Epithelial cell of proximal tubule (primary cell): ENCODE data around the gene HRH2. TPM values are rescaled to one million over a fixed set of nuclear protein-coding genes. Genes with fewer than 3 reads are reported as not detected.

Experiments used
- DNase-seq: peaks from one replicate; pipeline ENCODE4 v3.0.0-alpha.2; 2011; ENCODE audit warnings: low read depth
- H3K4me3 ChIP-seq: 2 replicates; pipeline ENCODE4 v1.5.1; 2011; ENCODE audit warnings: low read depth, mild to moderate bottlenecking, low read length
- CTCF ChIP-seq: conservative IDR thresholded peaks from 2 replicates; pipeline ENCODE4 v1.5.1; 2012; ENCODE audit warnings: low read depth, mild to moderate bottlenecking, low read length
- total RNA-seq: library from RNA; depleted of rRNA; stranded (reverse); fragments of >200 nt; gene quantifications from 2 replicates; pipeline ENCODE4 v1.2.3, GENCODE V29; 2015

The HRH2 gene
- total RNA-seq, 1 donor from 2014 or later, result 0.29 TPM

- H3K4me3 ChIP-seq, result no peak overlapping the region
- TF ChIP-seq CTCF, result no peak
- no peak for DNase-seq
Measured at GRCh38 chr5:175711472-175712312, 53.8 kb downstream of the HRH2 start.

- no peak for DNase-seq
- no peak for TF ChIP-seq CTCF
- H3K4me3 ChIP-seq, result no peak overlapping the region
Measured at GRCh38 chr5:175712313-175712680, 54.4 kb downstream of the HRH2 start.

- no peak for TF ChIP-seq CTCF
- H3K4me3 ChIP-seq, result no peak overlapping the region
- DNase-seq, result no peak
Measured at GRCh38 chr5:175712681-175713085, 54.8 kb downstream of the HRH2 start.

- DNase-seq, result no peak
- TF ChIP-seq CTCF, result no peak
- H3K4me3 ChIP-seq, result no peak overlapping the region
Measured at GRCh38 chr5:175713930-175714329, 56.1 kb downstream of the HRH2 start.

- no peak overlapping the region for H3K4me3 ChIP-seq
- DNase-seq, result no peak
- TF ChIP-seq CTCF, result no peak
Measured at GRCh38 chr5:175714479-175715085, 56.7 kb downstream of the HRH2 start.

GRCh38 chr5:175715627-175716522 lies 58.0 kb downstream of the HRH2 start:
- H3K4me3 ChIP-seq, result no peak overlapping the region
- no peak for DNase-seq
- TF ChIP-seq CTCF, result no peak
